ENCODE data around the gene RARB.

RARB gene

GRCh38 chr3:25427155-25427554, 908 bp upstream of the RARB start:
- H3K4me3 ChIP-seq (ENCODE audit: control insufficient read depth, low read depth, low read length) = peak overlapping the region; percentile 52

GRCh38 chr3:25427563-25427941, 511 bp upstream of the RARB start:
- no peak for DNase-seq (ENCODE audit: low read depth)
- H3K4me3 ChIP-seq (ENCODE audit: control insufficient read depth, low read depth, low read length) = peak overlapping the region; percentile 52
- no peak for TF ChIP-seq CTCF (IDR thresholded peaks at IDR 0.05; ENCODE audit: control insufficient read depth, insufficient read depth, low read depth, low read length, missing control alignments)

More at GRCh38 chr3:25427155-25427554, 908 bp upstream of the RARB start:
- DNase-seq (ENCODE audit: low read depth) = no peak
- no peak for TF ChIP-seq CTCF (IDR thresholded peaks at IDR 0.05; ENCODE audit: control insufficient read depth, insufficient read depth, low read depth, low read length, missing control alignments)

- H3K4me3 ChIP-seq (ENCODE audit: control insufficient read depth, low read depth, low read length) = peak overlapping the region; percentile 52
- no peak for DNase-seq (ENCODE audit: low read depth)
- no peak for TF ChIP-seq CTCF (IDR thresholded peaks at IDR 0.05; ENCODE audit: control insufficient read depth, insufficient read depth, low read depth, low read length, missing control alignments)
These were observed 799 bp downstream of the RARB start for GRCh38 chr3:25428789-25429335.

GRCh38 chr3:25429361-25430286, 1.6 kb downstream of the RARB start:
- peak overlapping the region; percentile 52; the same call in 1 of the 2 replicates for H3K4me3 ChIP-seq (ENCODE audit: control insufficient read depth, low read depth, low read length)
- no peak for DNase-seq (ENCODE audit: low read depth)
- no peak for TF ChIP-seq CTCF (IDR thresholded peaks at IDR 0.05; ENCODE audit: control insufficient read depth, insufficient read depth, low read depth, low read length, missing control alignments)

GRCh38 chr3:25430287-25430934, 2.3 kb downstream of the RARB start:
- no peak for TF ChIP-seq CTCF (IDR thresholded peaks at IDR 0.05; ENCODE audit: control insufficient read depth, insufficient read depth, low read depth, low read length, missing control alignments)
- no peak overlapping the region for H3K4me3 ChIP-seq (ENCODE audit: control insufficient read depth, low read depth, low read length)
- DNase-seq (ENCODE audit: low read depth) = no peak

GRCh38 chr3:25430935-25431770, 3.1 kb downstream of the RARB start:
- no peak for TF ChIP-seq CTCF (IDR thresholded peaks at IDR 0.05; ENCODE audit: control insufficient read depth, insufficient read depth, low read depth, low read length, missing control alignments)
- DNase-seq (ENCODE audit: low read depth) = no peak
- no peak overlapping the region for H3K4me3 ChIP-seq (ENCODE audit: control insufficient read depth, low read depth, low read length)
